DMS 273 (cell line): ENCODE data around the gene POTEB.
"Not testable (repeated sequence)": the region's sequence is repeated elsewhere in the genome, so short reads cannot be mapped to it uniquely, and the experiment has no call there.

ENCODE experiments used
- DNase-seq: peaks from one replicate; lab custom pipeline; 2025; ENCODE audit not compliant: unreplicated experiment; lab: John Stamatoyannopoulos, UW

POTEB gene

DNA sequence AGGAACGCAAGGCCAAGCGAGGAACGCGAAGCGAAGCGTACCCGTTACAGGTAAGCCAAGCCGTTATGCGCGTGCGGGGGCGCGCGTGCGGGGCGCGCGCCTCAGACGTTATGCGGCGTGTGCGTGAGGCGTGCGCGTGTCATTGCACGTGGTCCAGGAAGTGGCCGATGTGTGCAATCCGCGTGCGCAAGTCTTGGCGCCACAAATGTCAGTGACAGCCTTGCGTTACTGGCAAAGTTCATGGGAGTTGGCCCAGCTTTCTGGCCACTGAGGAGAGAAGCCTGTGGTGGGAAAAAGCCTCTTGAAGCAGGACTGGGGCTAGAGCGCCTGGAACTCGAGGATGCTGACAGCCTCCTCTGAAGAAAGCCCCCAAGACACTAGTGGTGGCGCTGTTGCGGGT lies at the start of gene POTEB:
POTEB (minus strand) TSS at position 101 of the 400 bp plus-strand sequence. CDS start 489 bp downstream, outside the sequence.
- DNase-seq = not testable (repeated sequence)

DNA sequence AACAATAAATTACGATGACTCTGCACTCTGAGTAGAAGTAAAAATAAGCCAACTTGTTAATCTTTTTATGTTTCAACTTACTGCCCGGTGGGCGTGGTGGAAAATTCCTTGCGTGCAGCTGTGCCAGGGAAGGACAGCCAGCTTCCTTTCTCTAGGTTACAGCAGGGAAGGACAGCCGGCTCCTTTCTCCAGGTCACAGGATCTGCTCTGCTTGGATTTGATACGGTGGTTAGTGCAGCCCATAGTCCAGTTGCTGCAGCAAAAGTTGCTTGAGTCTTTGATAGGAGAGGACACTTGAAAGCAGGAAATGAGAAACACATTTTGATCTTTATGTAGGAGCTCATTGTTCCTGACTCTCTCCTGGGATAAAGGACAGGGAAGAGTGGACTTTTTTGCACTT lies 13.4 kb upstream of the POTEB start:
- DNase-seq = not testable (repeated sequence)

DNA sequence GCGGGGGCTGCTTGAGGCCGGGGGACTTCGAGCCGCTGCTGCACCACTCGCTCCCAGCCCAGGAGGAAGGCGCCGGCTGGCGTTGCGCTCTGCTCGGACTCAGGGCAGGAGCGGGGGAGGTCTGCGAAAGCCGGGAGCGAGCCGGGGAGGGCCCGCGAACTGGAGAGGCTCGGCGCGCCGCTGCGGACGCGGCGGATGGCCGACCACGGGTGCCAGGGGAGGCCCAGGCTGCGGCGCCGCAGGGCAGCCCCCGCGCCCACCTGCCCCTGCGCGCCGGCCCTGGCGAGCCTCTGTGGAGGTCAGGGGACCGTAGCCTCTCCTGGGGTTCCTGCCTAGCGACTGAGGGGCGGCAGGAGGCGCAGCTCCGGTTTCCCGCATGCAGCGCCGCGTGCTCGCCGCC lies 12.0 kb upstream of the POTEB start:
- DNase-seq = not testable (repeated sequence)

DNA sequence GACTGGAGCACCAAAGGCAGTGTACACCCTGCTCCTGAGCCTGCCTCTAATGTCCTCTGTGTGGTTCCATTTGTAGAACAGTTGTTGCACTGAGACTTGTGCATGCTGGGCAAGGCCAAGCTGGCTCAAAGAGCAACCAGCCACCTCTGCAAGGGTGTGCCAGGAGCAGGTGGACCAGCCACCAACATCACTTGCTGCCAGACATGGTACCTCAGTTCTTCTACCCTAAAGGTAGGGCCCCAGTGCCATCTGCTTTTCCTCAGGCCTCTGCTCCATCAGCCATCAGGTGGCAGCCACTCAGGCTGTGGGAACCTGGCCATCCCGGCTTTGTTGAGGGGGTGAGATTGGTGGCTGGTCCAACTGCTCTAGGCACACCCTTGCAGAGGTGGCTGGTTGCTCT lies 38.7 kb downstream of the POTEB start:
- not testable (repeated sequence) for DNase-seq
